GM13977 (cell line): ENCODE results near the gene PAX7.
"Not testable (repeated sequence)": the region's sequence is repeated elsewhere in the genome, so short reads cannot be mapped to it uniquely, and the experiment has no call there.

Source experiments
- DNase-seq: peaks from one replicate; pipeline ENCODE4 v3.0.0; 2012; ENCODE audit warnings: low spot score
- CTCF ChIP-seq: IDR thresholded peaks from 2 replicates; pipeline ENCODE4 v1.5.1; 2012; ENCODE audit warnings: mild to moderate bottlenecking, control low read depth; ENCODE audit not compliant: insufficient read depth; ENCODE audit errors: extremely low read depth, missing control alignments
- in situ Hi-C: fragments of 300-500 bp; cut with MboI; formaldehyde crosslinking; loops from one replicate; pipeline ENCODE4 v1.12.0; 2022; ENCODE audit warnings: low sequenced_read_pairs, low pct_unique_long_range_greater_than_20kb, mixed read lengths, inconsistent platforms; ENCODE audit not compliant: unreplicated experiment

Gene PAX7

GRCh38 chr1:18630511-18631495, at the start of gene PAX7:
PAX7 (plus strand) TSS chr1:18630846; CDS start chr1:18631604, 758 bp downstream.
- in situ Hi-C loops: no loop called here
- TF ChIP-seq CTCF: no peak
- peak; percentile 19 for DNase-seq

- peak; percentile 94 for TF ChIP-seq CTCF
- in situ Hi-C loops: no loop called here
- DNase-seq: peak; percentile 76
Measured at GRCh38 chr1:18581420-18581880, 49.2 kb upstream of the PAX7 start.

GRCh38 chr1:18582890-18583289, 47.8 kb upstream of the PAX7 start:
- no peak for TF ChIP-seq CTCF
- DNase-seq: no peak
- in situ Hi-C loops: no loop called here

- in situ Hi-C loops: no loop called here
- DNase-seq: no peak
- no peak for TF ChIP-seq CTCF
Measured at GRCh38 chr1:18583326-18583941, 47.2 kb upstream of the PAX7 start.

- DNase-seq, in situ Hi-C loops: not testable (repeated sequence)
Measured at GRCh38 chr1:18586016-18586415, 44.6 kb upstream of the PAX7 start.

- in situ Hi-C loops: no loop called here
- no peak for TF ChIP-seq CTCF
- no peak for DNase-seq
Measured at GRCh38 chr1:18588093-18588492, 42.6 kb upstream of the PAX7 start.

- TF ChIP-seq CTCF: no peak
- no peak for DNase-seq
- in situ Hi-C loops: loop anchor here (10.0 kb wide), 1 partner anchor 232 kb away; no protein-coding TSS in a partner anchor
Measured at GRCh38 chr1:18592368-18592767, 38.3 kb upstream of the PAX7 start.
